Left lung (tissue), 10 donors: ENCODE results near the gene VSNL1. TPM values are rescaled to one million over a fixed set of nuclear protein-coding genes. Genes with fewer than 3 reads are reported as not detected.

Experiments used
- ATAC-seq: fragments of 200-7000 bp; cut with Tn5 transposase; one replicate; pipeline ENCODE4 v1.9.1; 2020; ENCODE audit warnings: moderate library complexity
- DNase-seq, 4 donors: peaks; one replicate each; pipeline ENCODE4 v3.0.0-alpha.2; 2013 to 2020
- H3K27ac ChIP-seq, 2 donors: fragments of 200-600 bp; sonication (generic) in 1 of 2; one replicate each; pipeline versions ENCODE4 v1.5.0 to v1.8.0; 2020 to 2021
- H3K27me3 ChIP-seq, 2 donors: fragments of 200-600 bp; sonication (generic) in 1 of 2; one replicate each; pipeline versions ENCODE4 v1.5.0 to v1.8.0; 2020 to 2021
- H3K36me3 ChIP-seq, 2 donors: fragments of 200-600 bp; sonication (generic) in 1 of 2; one replicate each; pipeline versions ENCODE4 v1.5.0 to v1.8.0; 2020 to 2021
- H3K4me1 ChIP-seq, 2 donors: fragments of 200-600 bp; one replicate each; pipeline ENCODE4 v1.8.0; 2021
- H3K4me3 ChIP-seq, 2 donors: fragments of 200-600 bp; sonication (generic) in 1 of 2; one replicate each; pipeline versions ENCODE4 v1.5.0 to v1.8.0; 2020 to 2021; ENCODE audit warnings: mild to moderate bottlenecking in 1 of 2
- H3K9me3 ChIP-seq, 2 donors: fragments of 200-600 bp; sonication (generic) in 1 of 2; one replicate each; pipeline versions ENCODE4 v1.5.0 to v1.8.0; 2020 to 2021
- CTCF ChIP-seq, 2 donors: fragments of 200-600 bp; sonication (generic) in 1 of 2; IDR thresholded peaks; one replicate each; pipeline versions ENCODE4 v1.5.0 to v1.8.0; 2021; ENCODE audit warnings: antibody characterized with exemption in 2 of 2
- intact Hi-C, 2 donors: fragments of 100-400 bp; cut with DNase I; formaldehyde crosslinking; loops; one replicate each; pipeline versions ENCODE4 v1.11.2 to v1.14.2; 2022
- polyA plus RNA-seq, 6 donors: library from polyadenylated mRNA; unstranded; fragments of 120-200 nt; gene quantifications; one replicate each; pipeline ENCODE4 v1.2.1, GENCODE V29; 2013; ENCODE audit not compliant: insufficient read length in 6 of 6
- total RNA-seq, 2 donors: library from RNA; stranded (reverse); fragmentation: NEBNext Ultra II Directional; extraction: Animal tissue kit (Norgen Biotek cat#: 25700); gene quantifications; one replicate each; pipeline ENCODE4 v1.2.1, GENCODE V29; 2021
- donor health status: DM: no; HTN: yes; CAD: no.
- donor health status: DM: no; HTN: no; CAD: no.

VSNL1 gene
- total and polyA plus RNA-seq, 8 donors, result 1.6 to 21.3 (median 16.9) TPM

DNA sequence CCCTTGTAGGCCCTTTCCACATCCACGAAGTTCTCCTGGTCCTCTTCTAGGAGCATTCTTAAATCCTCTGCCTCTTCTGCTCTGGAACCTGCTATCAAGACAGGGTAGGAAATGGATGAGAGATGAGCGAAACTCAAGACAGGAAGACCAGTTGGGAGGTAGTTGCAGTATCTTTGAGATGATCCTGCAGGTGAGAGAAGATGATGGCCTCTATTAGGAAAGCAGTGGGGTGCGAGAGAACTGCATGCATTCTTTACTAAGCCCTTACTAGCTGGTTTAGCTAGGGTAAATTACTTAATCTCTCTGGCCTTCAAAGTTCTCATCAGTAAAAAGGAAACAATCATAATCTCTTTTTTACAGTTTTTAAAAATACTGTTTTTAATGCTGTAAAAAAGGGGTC lies 47.0 kb downstream of the VSNL1 start:
- Histone ChIP-seq H3K4me3 (no peak overlapping the region), H3K4me1 (no peaks in the 10 kb centered on the region), H3K36me3 (no peaks in the 10 kb centered on the region), H3K27me3 (no peaks in the 10 kb centered on the region), H3K27ac (no peak overlapping the region), H3K9me3 (no peaks in the 10 kb centered on the region)
- intact Hi-C loops, result no loop called here
- ATAC-seq, result no peak
- DNase-seq, result no peak
- TF ChIP-seq CTCF (IDR thresholded peaks at IDR 0.05), result no peak

GRCh38 chr2:17588031-17588430 lies 47.5 kb downstream of the VSNL1 start:
- no peak overlapping the region for H3K4me3 ChIP-seq
- no peak overlapping the region for H3K27ac ChIP-seq
- no peak for TF ChIP-seq CTCF (IDR thresholded peaks at IDR 0.05)
- H3K4me1 ChIP-seq, result no peaks in the 10 kb centered on the region
- intact Hi-C loops, result no loop called here
- ATAC-seq (no peak), DNase-seq (no peak)
- H3K36me3 ChIP-seq, result no peaks in the 10 kb centered on the region
- no peaks in the 10 kb centered on the region for H3K27me3 ChIP-seq
- no peaks in the 10 kb centered on the region for H3K9me3 ChIP-seq

GRCh38 chr2:17589406-17590035 lies 49.0 kb downstream of the VSNL1 start:
- DNase-seq (no peak), ATAC-seq (no peak)
- Histone ChIP-seq H3K4me1 (peaks cover 0 to 7% of the 10 kb centered on the region in 2 donors), H3K36me3 (no peaks in the 10 kb centered on the region), H3K4me3 (no peak overlapping the region), H3K27me3 (no peaks in the 10 kb centered on the region), H3K27ac (no peak overlapping the region), H3K9me3 (no peaks in the 10 kb centered on the region)
- intact Hi-C loops, result no loop called here
- TF ChIP-seq CTCF (IDR thresholded peaks at IDR 0.05), result no peak

DNA sequence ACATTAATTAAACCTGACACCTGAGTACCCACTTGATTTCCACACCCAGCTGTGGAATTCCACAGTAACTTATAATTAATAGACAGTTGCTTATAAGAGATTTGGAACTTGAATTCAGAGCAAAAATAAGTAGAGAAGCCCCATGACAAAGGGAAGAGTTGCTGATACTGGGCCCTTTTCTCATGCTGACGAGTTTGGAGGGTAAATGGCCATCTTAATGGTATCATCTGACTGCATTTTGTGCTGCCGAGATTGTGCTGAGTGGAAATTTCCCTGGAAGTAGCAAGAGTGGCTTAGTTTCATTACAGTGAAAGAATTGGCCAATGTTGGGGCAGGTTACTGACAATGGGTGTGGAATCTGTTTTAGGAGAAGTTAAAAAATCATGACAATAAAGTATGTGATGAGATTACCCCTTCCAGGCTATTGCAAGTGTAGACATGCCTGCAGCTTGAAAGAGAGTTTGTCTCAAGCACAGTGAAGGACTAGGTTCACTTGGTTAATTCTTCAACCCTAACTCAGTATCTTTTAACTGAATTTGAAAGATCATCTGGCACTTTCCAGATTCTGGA lies 49.9 kb downstream of the VSNL1 start:
- Histone ChIP-seq H3K27me3 (no peaks in the 10 kb centered on the region), H3K4me1 (peaks cover 0 to 7% of the 10 kb centered on the region in 2 donors), H3K4me3 (no peak overlapping the region), H3K36me3 (no peaks in the 10 kb centered on the region), H3K27ac (no peak overlapping the region), H3K9me3 (no peaks in the 10 kb centered on the region)
- ATAC-seq, result no peak
- intact Hi-C loops, result no loop called here
- DNase-seq, result no peak
- TF ChIP-seq CTCF (IDR thresholded peaks at IDR 0.05), result no peak

GRCh38 chr2:17591846-17592245 lies 51.4 kb downstream of the VSNL1 start:
- Histone ChIP-seq H3K4me1 (peaks cover 0 to 7% of the 10 kb centered on the region in 2 donors), H3K9me3 (no peaks in the 10 kb centered on the region), H3K4me3 (no peak overlapping the region), H3K27me3 (no peaks in the 10 kb centered on the region), H3K36me3 (no peaks in the 10 kb centered on the region), H3K27ac (no peak overlapping the region)
- intact Hi-C loops, result no loop called here
- DNase-seq (no peak), ATAC-seq (no peak)
- no peak for TF ChIP-seq CTCF (IDR thresholded peaks at IDR 0.05)
